Measurements from ENCODE around the gene PWWP3B. TPM values are rescaled to one million over a fixed set of nuclear protein-coding genes. Genes with fewer than 3 reads are reported as not detected.
"Not testable (repeated sequence)": the region's sequence is repeated elsewhere in the genome, so short reads cannot be mapped to it uniquely, and the experiment has no call there.

PWWP3B gene
- polyA plus RNA-seq, 1 donor: 18.1 TPM

DNA sequence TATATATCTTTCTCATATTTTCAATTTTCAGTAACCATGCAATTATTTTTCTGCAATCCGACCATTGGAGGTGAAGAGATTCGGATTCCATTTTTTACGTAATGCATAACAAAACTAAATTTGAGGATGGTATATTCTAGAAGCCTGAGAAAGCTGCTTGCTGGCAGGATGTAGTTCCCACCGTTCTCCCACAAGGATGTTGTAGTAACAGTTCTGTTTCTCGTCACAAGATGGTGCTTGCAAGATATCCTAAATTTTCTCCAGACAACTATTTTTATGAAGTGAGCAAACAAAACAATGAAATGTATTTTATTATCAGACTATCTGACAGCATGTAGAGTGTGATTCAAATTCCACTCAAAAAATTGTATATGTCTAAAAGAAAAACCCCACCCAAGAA is 10.7 kb downstream of the PWWP3B start:
- WGBS (ENCODE audit: insufficient coverage, low lambda C conversion rate): 100% methylated on average over 1 of the region's 5 CpGs
- Histone ChIP-seq H3K36me3 (ENCODE audit: control insufficient read depth, insufficient read depth, low read length) (no peaks in the 10 kb centered on the region), H3K27me3 (ENCODE audit: control insufficient read depth, insufficient read depth, low read length) (no peaks in the 10 kb centered on the region), H3K4me3 (ENCODE audit: low read length) (no peak overlapping the region), H3K9me3 (ENCODE audit: control insufficient read depth, low read depth, low read length) (no peaks in the 10 kb centered on the region), H3K27ac (ENCODE audit: low read length) (no peak overlapping the region), H3K4me1 (ENCODE audit: control insufficient read depth, insufficient read depth, low read length) (no peaks in the 10 kb centered on the region)
- DNase-seq: no peak

DNA sequence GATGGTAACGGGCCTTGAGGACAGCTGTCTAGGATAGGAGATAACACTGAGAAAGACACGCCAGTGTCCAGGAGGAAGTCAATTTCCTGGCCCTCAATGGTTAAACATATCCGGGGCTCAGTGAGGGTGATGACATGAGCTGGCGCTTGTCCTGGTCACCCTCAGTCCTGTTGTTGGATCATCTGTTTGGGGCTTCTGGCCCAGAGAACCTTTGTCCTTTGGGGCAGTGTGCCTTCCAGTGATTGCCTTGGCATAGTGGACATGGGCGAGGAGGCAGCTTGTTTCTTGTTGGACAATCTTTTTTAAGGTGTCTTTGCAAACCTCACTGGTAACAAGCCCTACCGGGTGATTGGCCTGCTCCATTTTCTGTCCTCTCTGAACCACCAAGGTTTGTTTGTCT is 15.6 kb downstream of the PWWP3B start:
- no CpG with 5 or more reads among the region's 6 CpGs for WGBS (ENCODE audit: insufficient coverage, low lambda C conversion rate)

GRCh38 chrX:106201502-106202178 is 33.5 kb downstream of the PWWP3B start:
- DNase-seq: no peak

More for the DNA sequence above, 15.6 kb downstream of the PWWP3B start:
- H3K27me3 ChIP-seq (ENCODE audit: control insufficient read depth, insufficient read depth, low read length); DNase-seq; H3K27ac ChIP-seq (ENCODE audit: low read length); H3K4me1 ChIP-seq (ENCODE audit: control insufficient read depth, insufficient read depth, low read length); H3K9me3 ChIP-seq (ENCODE audit: control insufficient read depth, low read depth, low read length); H3K4me3 ChIP-seq (ENCODE audit: low read length); H3K36me3 ChIP-seq (ENCODE audit: control insufficient read depth, insufficient read depth, low read length): not testable (repeated sequence)

DNA sequence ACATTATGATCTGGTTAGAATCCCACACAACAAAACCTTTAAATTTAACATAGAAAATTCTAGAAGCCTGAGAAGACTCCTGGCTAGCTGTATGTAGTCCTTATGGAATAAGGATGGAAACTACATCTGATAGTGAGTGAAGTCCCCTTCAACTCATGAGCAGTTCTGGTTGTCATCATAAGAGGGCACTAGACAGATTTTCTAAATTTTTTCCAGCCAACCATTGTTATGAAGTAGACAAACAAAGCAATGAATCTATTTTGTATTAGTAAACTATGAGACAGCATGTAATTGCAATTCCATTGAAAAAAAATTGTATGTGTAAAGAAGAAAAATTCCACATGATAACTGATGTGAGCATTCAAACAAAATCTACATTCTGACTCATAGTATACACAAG is 35.2 kb downstream of the PWWP3B start:
- DNase-seq: no peak
- Histone ChIP-seq H3K9me3 (ENCODE audit: control insufficient read depth, low read depth, low read length) (no peaks in the 10 kb centered on the region), H3K27ac (ENCODE audit: low read length) (no peak overlapping the region), H3K4me1 (ENCODE audit: control insufficient read depth, insufficient read depth, low read length) (no peaks in the 10 kb centered on the region), H3K36me3 (ENCODE audit: control insufficient read depth, insufficient read depth, low read length) (peaks cover 11% of the 10 kb centered on the region), H3K27me3 (ENCODE audit: control insufficient read depth, insufficient read depth, low read length) (no peaks in the 10 kb centered on the region), H3K4me3 (ENCODE audit: low read length) (no peak overlapping the region)

More at GRCh38 chrX:106201502-106202178, 33.5 kb downstream of the PWWP3B start:
- Histone ChIP-seq H3K9me3 (ENCODE audit: control insufficient read depth, low read depth, low read length) (no peaks in the 10 kb centered on the region), H3K4me1 (ENCODE audit: control insufficient read depth, insufficient read depth, low read length) (no peaks in the 10 kb centered on the region), H3K27ac (ENCODE audit: low read length) (no peak overlapping the region), H3K27me3 (ENCODE audit: control insufficient read depth, insufficient read depth, low read length) (no peaks in the 10 kb centered on the region), H3K36me3 (ENCODE audit: control insufficient read depth, insufficient read depth, low read length) (peaks cover 11% of the 10 kb centered on the region), H3K4me3 (ENCODE audit: low read length) (no peak overlapping the region)
- no CpG with 5 or more reads among the region's 3 CpGs for WGBS (ENCODE audit: insufficient coverage, low lambda C conversion rate)

DNA sequence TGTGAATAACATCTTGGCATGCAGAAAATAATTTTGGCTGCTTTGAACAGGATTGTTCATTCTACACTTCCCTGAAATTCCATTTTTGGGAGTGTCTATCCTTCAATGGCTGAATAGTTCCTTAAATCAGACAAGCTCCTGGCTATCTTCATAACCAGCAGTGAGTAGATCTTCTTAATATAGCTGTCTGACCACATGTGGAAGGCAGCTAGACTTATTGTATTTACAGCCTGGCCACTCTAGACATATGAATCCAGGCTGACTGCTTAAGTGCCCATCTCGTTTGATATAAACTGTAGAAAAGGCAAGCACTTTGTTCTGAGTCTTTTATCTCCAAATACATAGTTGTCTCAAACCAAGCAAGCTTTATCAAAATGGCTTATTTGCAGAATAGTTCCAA is 40.0 kb downstream of the PWWP3B start:
- DNase-seq: no peak
- no peaks in the 10 kb centered on the region for H3K4me1 ChIP-seq (ENCODE audit: control insufficient read depth, insufficient read depth, low read length)
- no CpG with 5 or more reads among the region's 1 CpG for WGBS (ENCODE audit: insufficient coverage, low lambda C conversion rate)

More for the DNA sequence above, 40.0 kb downstream of the PWWP3B start:
- H3K9me3 ChIP-seq (ENCODE audit: control insufficient read depth, low read depth, low read length): no peaks in the 10 kb centered on the region
- H3K27ac ChIP-seq (ENCODE audit: low read length): no peak overlapping the region
- no peaks in the 10 kb centered on the region for H3K27me3 ChIP-seq (ENCODE audit: control insufficient read depth, insufficient read depth, low read length)
- no peak overlapping the region for H3K4me3 ChIP-seq (ENCODE audit: low read length)
- H3K36me3 ChIP-seq (ENCODE audit: control insufficient read depth, insufficient read depth, low read length): peaks cover 11% of the 10 kb centered on the region

Other genes starting within 250 kb of the PWWP3B start
- 0.48 TPM for gene SERPINA7, start 129.6 kb upstream of the PWWP3B start, polyA plus RNA-seq

Measured in large intestine (tissue), 3 donors.